RPMI8226 (cell line): ENCODE data around the gene DLX5.

ENCODE experiments used
- DNase-seq: peaks from one replicate; pipeline ENCODE4 v3.0.0-alpha.2; 2015

Gene DLX5

DNA sequence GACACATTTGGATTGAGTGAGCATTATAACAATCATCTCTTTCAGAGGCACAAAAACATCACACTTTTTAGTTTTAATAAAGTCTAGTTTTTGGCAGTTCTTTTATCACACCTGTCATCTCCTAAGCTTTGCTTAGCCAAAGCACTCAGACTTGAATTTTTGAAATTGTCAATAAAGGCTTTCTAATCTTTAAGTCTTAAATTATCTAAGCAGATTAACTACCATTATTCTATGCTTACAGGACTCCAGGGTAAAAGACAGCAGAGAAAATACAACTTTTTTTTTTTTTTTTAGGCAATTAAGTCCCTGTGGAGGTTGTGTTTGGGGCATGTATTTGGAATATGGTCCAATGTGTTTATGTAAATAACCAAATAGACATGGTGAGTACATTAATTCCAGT lies 36.9 kb downstream of the DLX5 start:
- no peak for DNase-seq

DNA sequence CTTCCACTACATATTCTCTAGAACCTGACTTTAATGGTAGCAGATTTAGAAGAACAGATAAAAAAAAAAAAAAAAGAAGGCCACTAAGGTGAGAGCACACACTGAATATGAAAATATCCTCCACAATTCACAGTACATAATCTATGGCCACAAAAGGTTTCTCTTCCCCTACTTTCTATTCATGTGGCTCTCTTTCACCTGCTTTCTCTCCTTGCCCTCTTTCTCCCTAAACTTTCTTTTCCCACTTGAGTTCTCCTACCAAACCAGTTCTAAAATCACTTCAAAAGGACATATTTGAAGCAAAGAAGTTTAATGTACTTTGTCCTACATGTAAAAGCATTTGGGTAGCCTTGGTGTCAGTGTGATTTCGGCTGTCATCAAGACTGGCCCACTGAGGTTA lies 37.7 kb downstream of the DLX5 start:
- no peak for DNase-seq

GRCh38 chr7:96985992-96986391 lies 38.6 kb downstream of the DLX5 start:
- DNase-seq = no peak

DNA sequence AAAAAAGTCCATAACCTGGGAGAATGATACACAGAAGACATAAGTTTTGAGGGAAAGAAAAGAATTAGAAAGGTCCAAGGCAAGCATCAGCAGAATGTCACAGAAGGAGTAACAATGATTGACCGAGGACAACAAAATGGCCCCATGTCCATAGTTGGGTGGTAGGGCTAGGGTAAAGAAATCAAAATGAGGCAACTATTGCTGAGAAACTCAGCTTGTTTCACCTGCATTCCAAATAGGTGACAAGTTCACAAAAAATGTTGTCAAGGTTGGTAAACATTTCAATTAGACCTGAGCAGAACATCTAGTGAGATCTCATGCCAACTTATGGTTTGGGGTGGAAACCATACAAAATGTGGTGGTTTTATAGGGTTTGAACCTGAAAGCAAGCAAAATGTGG lies 42.0 kb downstream of the DLX5 start:
- no peak for DNase-seq

- no peak for DNase-seq
Observed at GRCh38 chr7:96979551-96980276, 44.9 kb downstream of the DLX5 start.

DNA sequence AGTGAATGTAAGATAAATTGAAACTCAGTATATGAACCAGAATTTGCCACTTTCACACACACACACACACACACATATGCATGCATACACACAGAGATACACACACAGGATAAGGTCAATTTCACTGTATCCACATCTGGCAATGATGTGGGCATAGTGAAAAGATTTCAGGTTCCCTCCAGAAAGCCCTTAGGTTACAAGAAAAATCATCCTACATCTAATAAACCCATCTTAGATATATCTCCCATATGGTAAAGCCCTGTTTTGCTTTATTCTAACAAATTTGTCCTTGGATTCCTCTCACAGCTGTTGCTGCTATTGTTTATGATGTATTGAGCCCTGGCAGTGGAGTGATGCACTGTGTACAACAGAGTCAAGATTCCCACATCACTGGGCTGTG lies 47.2 kb downstream of the DLX5 start:
- DNase-seq = no peak

DNA sequence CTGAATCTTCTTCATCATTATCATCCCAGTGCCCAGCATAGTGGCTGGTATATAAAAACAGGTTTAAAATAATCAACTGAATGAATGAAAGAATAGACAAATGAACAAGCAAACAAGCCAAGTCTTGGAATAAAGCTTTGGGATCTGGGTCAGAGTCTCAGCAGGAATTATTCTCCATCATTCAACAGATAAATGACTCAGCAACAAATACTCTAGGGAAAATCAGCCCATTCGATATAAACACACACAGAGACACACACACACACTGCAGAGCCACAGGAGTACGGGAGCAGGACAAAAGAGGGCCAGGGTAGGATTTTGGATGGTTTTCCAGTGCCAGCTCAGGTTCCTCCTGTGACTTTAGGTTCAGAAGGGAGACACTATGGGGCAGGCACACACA lies 48.5 kb downstream of the DLX5 start:
- DNase-seq = no peak

GRCh38 chr7:96973986-96974385 lies 50.6 kb downstream of the DLX5 start:
- DNase-seq = no peak

- no peak for DNase-seq
Observed at GRCh38 chr7:96970739-96971138, 53.9 kb downstream of the DLX5 start.
